Peyer's patch (tissue), 4 donors: ENCODE measurements around the gene UCHL5. TPM values are rescaled to one million over a fixed set of nuclear protein-coding genes. Genes with fewer than 3 reads are reported as not detected.
"Not testable (repeated sequence)": the region's sequence is repeated elsewhere in the genome, so short reads cannot be mapped to it uniquely, and the experiment has no call there.

Experiments
- DNase-seq, 3 donors: peaks; one replicate each; pipeline ENCODE4 v3.0.0-alpha.2; 2017 to 2019
- H3K27ac ChIP-seq, 4 donors: fragments of 200-600 bp; sonication (generic); one replicate each; pipeline ENCODE4 v1.5.1; 2016 to 2019
- H3K27me3 ChIP-seq, 2 donors: fragments of 200-600 bp; sonication (generic); one replicate each; pipeline ENCODE4 v1.5.1; 2019
- H3K36me3 ChIP-seq, 3 donors: fragments of 200-600 bp; sonication (generic); one replicate each; pipeline ENCODE4 v1.5.1; 2016 to 2019
- H3K4me1 ChIP-seq, 4 donors: fragments of 200-600 bp; sonication (generic); one replicate each; pipeline ENCODE4 v1.5.1; 2016 to 2019
- H3K4me3 ChIP-seq, 4 donors: fragments of 200-600 bp; sonication (generic); 1 replicate in 3 of 4; 2 replicates in 1 of 4; pipeline ENCODE4 v1.5.1; 2016 to 2019; ENCODE audit warnings: mild to moderate bottlenecking in 1 of 4
- H3K9me3 ChIP-seq, 4 donors: fragments of 200-600 bp; sonication (generic); one replicate each; pipeline ENCODE4 v1.5.1; 2016 to 2019; ENCODE audit warnings: mild to moderate bottlenecking in 1 of 4
- POLR2A ChIP-seq, 2 donors: fragments of 450-650 bp; IDR thresholded peaks; one replicate each; pipeline ENCODE4 v1.5.1; 2017; ENCODE audit warnings: antibody characterized with exemption in 2 of 2, mild to moderate bottlenecking in 2 of 2, moderate library complexity in 2 of 2
- total RNA-seq, 4 donors: library from RNA; depleted of rRNA; stranded (reverse); fragments of >200 nt; gene quantifications; one replicate each; pipeline ENCODE4 v1.1.0, GENCODE V29; 2016
- TF ChIP-seq, protein P1 (sequence below), 6 experiments: fragments of 450-650 bp in 4 of 6; fragments of 200-600 bp in 2 of 6; sonication (generic) in 1 of 6; IDR thresholded peaks; one replicate each; pipeline ENCODE4 v1.5.1; 2017 to 2019; ENCODE audit warnings: antibody characterized with exemption in 6 of 6, mild to moderate bottlenecking in 3 of 6, moderate library complexity in 1 of 6

UCHL5 gene
- total RNA-seq, 4 donors from 2014 or later = 27.9 to 39.6 (median 34.3) TPM

DNA sequence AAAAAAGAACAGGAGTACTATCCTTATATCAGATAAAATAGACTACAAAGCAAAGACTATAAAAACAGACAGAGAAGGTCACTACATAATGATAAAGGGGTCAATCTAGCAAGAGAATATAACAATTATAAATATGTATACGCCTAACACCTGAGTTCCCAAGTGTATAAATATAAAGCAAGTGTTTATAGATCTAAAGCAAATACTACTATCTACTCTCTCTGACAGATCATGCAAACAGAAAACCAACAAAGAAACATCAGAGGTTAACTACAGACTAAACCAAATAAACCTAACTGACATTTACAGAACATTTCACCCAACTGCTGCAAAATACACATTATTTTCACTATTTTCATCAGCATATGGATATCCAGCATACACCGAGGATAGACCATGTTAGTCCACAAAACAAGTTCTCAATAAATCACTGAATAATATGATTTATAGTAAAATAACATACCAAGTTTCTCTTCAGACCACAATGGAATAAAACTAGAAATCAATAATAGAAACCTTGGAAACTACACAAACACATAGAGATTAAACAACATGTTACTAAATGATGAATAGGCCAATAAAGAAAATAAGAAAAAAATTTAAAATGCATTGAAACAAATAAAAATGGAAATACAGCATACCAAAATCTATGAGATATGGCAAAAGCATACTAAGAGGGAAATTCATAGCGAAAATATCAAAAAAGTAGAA lies 22.7 kb downstream of the UCHL5 start:
- Histone ChIP-seq H3K4me3 (no peak overlapping the region), H3K4me1 (no peaks in the 10 kb centered on the region), H3K27me3 (no peaks in the 10 kb centered on the region), H3K9me3 (no peaks in the 10 kb centered on the region), H3K27ac (no peak overlapping the region), H3K36me3 (no peaks in the 10 kb centered on the region)
- no peak for DNase-seq
- TF ChIP-seq POLR2A (IDR thresholded peaks at IDR 0.05) = no peak
- TF ChIP-seq, protein P1, sequence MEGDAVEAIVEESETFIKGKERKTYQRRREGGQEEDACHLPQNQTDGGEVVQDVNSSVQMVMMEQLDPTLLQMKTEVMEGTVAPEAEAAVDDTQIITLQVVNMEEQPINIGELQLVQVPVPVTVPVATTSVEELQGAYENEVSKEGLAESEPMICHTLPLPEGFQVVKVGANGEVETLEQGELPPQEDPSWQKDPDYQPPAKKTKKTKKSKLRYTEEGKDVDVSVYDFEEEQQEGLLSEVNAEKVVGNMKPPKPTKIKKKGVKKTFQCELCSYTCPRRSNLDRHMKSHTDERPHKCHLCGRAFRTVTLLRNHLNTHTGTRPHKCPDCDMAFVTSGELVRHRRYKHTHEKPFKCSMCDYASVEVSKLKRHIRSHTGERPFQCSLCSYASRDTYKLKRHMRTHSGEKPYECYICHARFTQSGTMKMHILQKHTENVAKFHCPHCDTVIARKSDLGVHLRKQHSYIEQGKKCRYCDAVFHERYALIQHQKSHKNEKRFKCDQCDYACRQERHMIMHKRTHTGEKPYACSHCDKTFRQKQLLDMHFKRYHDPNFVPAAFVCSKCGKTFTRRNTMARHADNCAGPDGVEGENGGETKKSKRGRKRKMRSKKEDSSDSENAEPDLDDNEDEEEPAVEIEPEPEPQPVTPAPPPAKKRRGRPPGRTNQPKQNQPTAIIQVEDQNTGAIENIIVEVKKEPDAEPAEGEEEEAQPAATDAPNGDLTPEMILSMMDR (IDR thresholded peaks at IDR 0.05) = no peak

- Histone ChIP-seq H3K9me3 (no peaks in the 10 kb centered on the region), H3K36me3 (no peaks in the 10 kb centered on the region), H3K4me1 (no peaks in the 10 kb centered on the region), H3K27me3 (no peaks in the 10 kb centered on the region), H3K27ac (no peak overlapping the region), H3K4me3 (no peak overlapping the region)
- TF ChIP-seq POLR2A (IDR thresholded peaks at IDR 0.05) = no peak
- TF ChIP-seq, protein P1 (IDR thresholded peaks at IDR 0.05) = no peak
- no peak for DNase-seq
Observed at GRCh38 chr1:193033610-193034009, 25.6 kb downstream of the UCHL5 start.

- not testable (repeated sequence) for H3K36me3 ChIP-seq, H3K9me3 ChIP-seq, H3K27me3 ChIP-seq, H3K4me1 ChIP-seq, H3K4me3 ChIP-seq, H3K27ac ChIP-seq, DNase-seq
Observed at GRCh38 chr1:193032643-193033427, 26.3 kb downstream of the UCHL5 start.

GRCh38 chr1:193031431-193031830 lies 27.7 kb downstream of the UCHL5 start:
- H3K36me3 ChIP-seq = peaks cover 0 to 8% (median 0%) of the 10 kb centered on the region in 3 donors
- no peaks in the 10 kb centered on the region for H3K9me3 ChIP-seq
- no peak for TF ChIP-seq POLR2A (IDR thresholded peaks at IDR 0.05)
- TF ChIP-seq, protein P1 (IDR thresholded peaks at IDR 0.05) = peak in 4 of 6 experiments; percentile 3 to 49 (median 38)
- no peaks in the 10 kb centered on the region for H3K27me3 ChIP-seq
- no peaks in the 10 kb centered on the region for H3K4me1 ChIP-seq
- no peak overlapping the region for H3K27ac ChIP-seq
- no peak for DNase-seq
- no peak overlapping the region for H3K4me3 ChIP-seq

- Histone ChIP-seq H3K4me1 (no peaks in the 10 kb centered on the region), H3K9me3 (no peaks in the 10 kb centered on the region), H3K27ac (no peak overlapping the region), H3K36me3 (peaks cover 0 to 8% (median 0%) of the 10 kb centered on the region in 3 donors), H3K27me3 (no peaks in the 10 kb centered on the region), H3K4me3 (no peak overlapping the region)
- TF ChIP-seq, protein P1 (IDR thresholded peaks at IDR 0.05) = no peak
- no peak for TF ChIP-seq POLR2A (IDR thresholded peaks at IDR 0.05)
- DNase-seq = no peak
Observed at GRCh38 chr1:193030280-193030679, 28.9 kb downstream of the UCHL5 start.

DNA sequence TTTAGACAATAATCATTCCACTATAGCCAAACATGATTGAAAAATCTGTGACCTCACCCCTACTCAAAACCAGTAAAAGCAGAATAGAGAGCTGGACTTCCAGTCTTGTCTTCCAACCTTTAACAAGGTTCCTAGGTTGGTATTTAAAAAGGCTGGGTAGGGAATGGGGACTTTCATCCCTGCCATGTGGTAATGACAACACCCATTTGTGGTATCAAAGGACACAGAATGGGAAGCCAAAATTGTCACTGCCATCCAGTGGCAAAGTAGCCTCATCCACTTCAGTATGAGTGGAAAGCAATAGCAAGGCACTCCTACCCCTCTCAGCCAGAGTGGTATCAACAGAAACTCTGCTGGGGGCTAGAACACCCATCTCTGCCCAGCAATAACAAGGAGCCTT lies 33.9 kb downstream of the UCHL5 start:
- no peaks in the 10 kb centered on the region for H3K9me3 ChIP-seq
- TF ChIP-seq, protein P1 (IDR thresholded peaks at IDR 0.05) = no peak
- no peak for TF ChIP-seq POLR2A (IDR thresholded peaks at IDR 0.05)
- H3K36me3 ChIP-seq = peaks cover 0 to 18% (median 0%) of the 10 kb centered on the region in 3 donors
- no peak for DNase-seq
- no peaks in the 10 kb centered on the region for H3K4me1 ChIP-seq
- no peak overlapping the region for H3K4me3 ChIP-seq
- H3K27me3 ChIP-seq = no peaks in the 10 kb centered on the region
- H3K27ac ChIP-seq = no peak overlapping the region
